ENCODE measurements around the gene EPHB2. TPM values are rescaled to one million over a fixed set of nuclear protein-coding genes. Genes with fewer than 3 reads are reported as not detected.

Gene EPHB2
- total RNA-seq, result 50.0 and 58.8 TPM in 2 replicates

GRCh38 chr1:22710701-22711049 lies at the start of gene EPHB2:
Gene EPHB2 (plus strand): TSS chr1:22710839. CDS start chr1:22710983, 144 bp downstream.

Other genes with a start within 250 kb of the EPHB2 start
- gene EPHA8, start 147.3 kb upstream of the EPHB2 start, total RNA-seq, result not detected in 2 replicates
- not detected in 2 replicates for gene C1QA, start 74.2 kb upstream of the EPHB2 start, total RNA-seq
- gene C1QC, start 67.2 kb upstream of the EPHB2 start, total RNA-seq, result not detected in 2 replicates
- not detected in 2 replicates for gene C1QB, start 57.6 kb upstream of the EPHB2 start, total RNA-seq

Measured in epithelial cell of umbilical artery (primary cell).